Sigmoid colon (tissue), 4 donors: ENCODE results near the gene SH2D2A.

ENCODE experiments used
- CTCF ChIP-seq, 4 experiments: fragments of 450-650 bp in 3 of 4; fragments of 200-600 bp in 1 of 4; IDR thresholded peaks; one replicate each; pipeline ENCODE4 v1.5.1; 2016 to 2019; ENCODE audit warnings: antibody characterized with exemption in 4 of 4, mild to moderate bottlenecking in 3 of 4, moderate library complexity in 2 of 4
- EP300 ChIP-seq, 4 donors: sonication (generic); formaldehyde crosslinking; IDR thresholded peaks; one replicate each; pipeline ENCODE4 v1.6.1; 2017; ENCODE audit warnings: antibody characterized with exemption in 4 of 4
- POLR2A ChIP-seq, 2 donors: fragments of 450-650 bp; IDR thresholded peaks; one replicate each; pipeline ENCODE4 v1.6.1; 2016; ENCODE audit warnings: antibody characterized with exemption in 2 of 2, mild to moderate bottlenecking in 2 of 2, moderate library complexity in 2 of 2
- POLR2AphosphoS5 ChIP-seq, 4 donors: sonication (generic); formaldehyde crosslinking; IDR thresholded peaks; one replicate each; pipeline ENCODE4 v1.6.1; 2017; ENCODE audit warnings: antibody characterized with exemption in 4 of 4

- TF ChIP-seq POLR2A (IDR thresholded peaks at IDR 0.05): no peak
- no peak for TF ChIP-seq CTCF (IDR thresholded peaks at IDR 0.05)
- TF ChIP-seq POLR2AphosphoS5 (IDR thresholded peaks at IDR 0.05): no peak
- TF ChIP-seq EP300 (IDR thresholded peaks at IDR 0.05): no peak
These were observed 43.0 kb upstream of the SH2D2A start for GRCh38 chr1:156859523-156860112.
